HG03520 (cell line): Measurements from ENCODE around the gene ASCC2.
"Not testable (repeated sequence)": the region's sequence is repeated elsewhere in the genome, so short reads cannot be mapped to it uniquely, and the experiment has no call there.

ENCODE experiments used
- ATAC-seq: cut with Tn5 transposase; IDR thresholded peaks from one replicate; pipeline ENCODE4 v1.9.1; 2021; ENCODE audit warnings: mild to moderate bottlenecking, moderate library complexity; ENCODE audit not compliant: unreplicated experiment

Gene ASCC2

DNA sequence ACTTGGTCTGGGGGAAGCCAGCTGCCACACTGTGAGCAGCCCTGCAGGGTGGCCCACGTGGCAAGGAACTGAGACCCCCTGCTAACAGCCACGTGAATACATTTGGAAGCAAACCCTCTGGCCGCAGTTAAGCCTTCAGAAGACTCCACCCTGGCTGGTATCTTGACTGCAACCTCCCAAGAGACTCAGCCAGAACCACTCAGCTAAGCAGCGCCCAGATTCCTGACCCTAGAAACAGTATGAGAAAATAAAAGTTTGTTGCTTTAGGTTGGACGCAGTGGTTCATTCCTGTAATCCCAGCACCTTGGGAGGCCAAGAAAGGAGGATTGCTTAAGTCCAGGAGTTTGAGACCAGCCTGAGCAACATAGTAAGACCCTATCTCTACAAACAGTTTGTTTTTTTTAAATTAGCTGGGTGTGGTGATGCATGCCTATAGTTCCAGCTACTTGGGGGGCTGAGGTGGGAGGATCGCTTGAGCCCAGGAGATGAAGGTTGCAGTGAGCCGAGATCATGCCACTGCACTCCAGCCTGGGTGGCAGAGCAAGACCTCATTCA, 79.9 kb downstream of the ASCC2 start:
- no peak for ATAC-seq

DNA sequence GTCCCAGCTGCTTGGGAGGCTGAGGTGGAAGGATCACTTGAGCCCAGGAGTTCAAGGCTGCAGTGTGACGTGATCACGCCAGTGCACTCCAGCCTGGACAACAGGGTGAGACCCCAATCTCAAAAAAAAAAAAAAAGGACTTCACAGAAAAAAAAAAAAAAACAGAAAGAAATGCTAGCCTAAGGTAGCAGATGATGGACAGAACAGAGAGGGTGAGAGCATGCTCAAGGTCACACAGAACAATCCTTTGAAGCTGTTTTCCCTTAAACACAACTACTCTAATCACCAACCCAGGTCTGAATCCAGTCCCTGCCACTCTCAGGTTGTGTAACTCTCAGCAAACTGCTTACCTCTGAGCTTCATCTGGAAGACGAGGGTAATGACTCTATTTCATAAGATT, 81.0 kb downstream of the ASCC2 start:
- no peak for ATAC-seq

DNA sequence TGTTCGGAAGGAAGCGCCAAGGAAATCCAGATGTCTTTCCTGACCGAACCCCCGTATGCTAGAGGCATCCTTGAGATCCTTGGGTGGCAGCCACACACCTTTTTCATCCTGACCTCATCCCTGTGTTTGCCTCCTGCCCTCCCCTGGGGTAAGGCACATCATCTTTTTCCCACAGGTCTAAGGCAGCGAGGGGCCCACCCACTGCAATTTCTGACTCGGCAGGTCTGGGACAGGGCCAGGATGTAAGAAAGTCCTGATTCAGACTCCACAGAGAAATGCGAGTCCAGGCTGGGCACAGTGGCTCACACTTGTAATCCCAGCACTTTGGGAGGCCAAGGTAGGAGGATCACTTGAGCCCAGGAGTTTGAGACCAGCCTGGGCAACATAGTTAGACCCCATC, 81.7 kb downstream of the ASCC2 start:
- no peak for ATAC-seq

DNA sequence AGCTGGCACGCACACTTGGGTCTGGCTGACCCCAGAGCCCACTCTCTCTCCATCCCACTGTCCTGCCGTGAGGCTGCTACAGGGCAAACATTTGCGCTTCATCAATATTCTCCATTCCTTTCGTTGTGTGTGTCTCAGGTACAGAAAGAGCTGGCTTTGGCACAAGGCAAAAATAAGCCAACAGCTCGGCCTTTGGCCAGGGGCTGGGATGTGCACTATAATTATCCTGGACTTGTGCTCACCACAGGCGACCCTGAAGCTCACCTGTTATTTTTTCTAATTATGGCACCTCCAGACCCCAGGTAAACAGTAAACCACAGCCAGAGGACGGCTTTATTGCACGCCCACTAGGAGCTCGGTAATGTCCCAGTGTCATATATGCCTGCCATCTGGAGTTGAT, 82.2 kb downstream of the ASCC2 start:
- no peak for ATAC-seq

GRCh38 chr22:29754658-29755395, 83.2 kb downstream of the ASCC2 start:
- not testable (repeated sequence) for ATAC-seq

- no peak for ATAC-seq
Observed at GRCh38 chr22:29753808-29754657, 84.0 kb downstream of the ASCC2 start.

GRCh38 chr22:29751669-29752068, 86.4 kb downstream of the ASCC2 start:
- ATAC-seq, result no peak

GRCh38 chr22:29750559-29751538, 87.2 kb downstream of the ASCC2 start:
- no peak for ATAC-seq

DNA sequence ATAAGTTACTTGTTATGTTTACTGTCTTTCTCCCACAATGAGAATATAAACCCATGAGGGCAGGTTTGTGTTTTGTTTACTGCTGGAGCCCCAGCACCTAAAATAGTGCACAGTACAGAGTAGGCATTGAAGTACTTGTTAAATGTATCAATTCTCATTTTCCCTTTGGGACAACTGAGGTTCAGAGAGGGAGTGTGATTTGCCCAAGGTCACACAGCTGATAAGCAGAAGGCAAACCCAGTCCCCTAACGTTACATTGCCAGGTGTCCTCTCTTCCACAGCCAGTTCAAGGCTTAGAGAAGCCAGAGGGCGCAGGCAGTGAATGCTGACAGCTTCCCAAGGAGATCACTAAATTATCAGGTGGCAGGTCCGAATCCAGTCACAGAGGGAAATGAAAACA, 88.0 kb downstream of the ASCC2 start:
- ATAC-seq, result no peak

DNA sequence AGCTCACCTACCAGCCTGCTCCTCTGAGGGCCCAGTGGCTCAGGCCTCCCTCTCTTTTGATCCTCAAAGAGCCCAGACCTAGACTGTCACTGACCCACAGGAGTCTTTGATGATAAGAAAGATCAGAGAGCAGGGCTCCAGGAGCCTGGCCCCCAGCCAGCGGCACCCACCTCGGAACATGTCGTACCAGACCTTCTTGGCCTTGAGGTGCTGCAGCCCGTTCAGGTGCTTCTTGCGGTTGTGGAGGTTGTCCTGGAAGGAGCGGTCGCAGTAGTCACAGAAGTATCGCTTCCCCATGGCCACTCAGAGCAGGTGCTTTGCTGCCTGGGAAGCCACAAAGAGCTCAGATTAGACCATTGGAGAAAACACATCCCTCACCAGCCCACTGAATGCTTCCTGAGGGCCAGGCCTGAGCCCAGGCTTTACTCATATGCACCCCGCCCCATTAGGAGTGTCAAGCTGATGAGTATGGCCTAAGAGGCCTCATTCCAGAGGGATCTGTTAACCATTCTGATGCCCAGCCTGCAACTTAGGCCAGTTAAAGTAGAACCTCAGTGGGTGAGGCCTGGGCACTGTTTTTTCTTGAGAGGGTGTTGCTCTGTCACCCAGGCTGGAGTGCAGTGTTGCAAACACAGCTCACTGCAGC, 89.7 kb downstream of the ASCC2 start:
- ATAC-seq, result no peak

- ATAC-seq, result no peak
Observed at GRCh38 chr22:29747832-29748231, 90.2 kb downstream of the ASCC2 start.

DNA sequence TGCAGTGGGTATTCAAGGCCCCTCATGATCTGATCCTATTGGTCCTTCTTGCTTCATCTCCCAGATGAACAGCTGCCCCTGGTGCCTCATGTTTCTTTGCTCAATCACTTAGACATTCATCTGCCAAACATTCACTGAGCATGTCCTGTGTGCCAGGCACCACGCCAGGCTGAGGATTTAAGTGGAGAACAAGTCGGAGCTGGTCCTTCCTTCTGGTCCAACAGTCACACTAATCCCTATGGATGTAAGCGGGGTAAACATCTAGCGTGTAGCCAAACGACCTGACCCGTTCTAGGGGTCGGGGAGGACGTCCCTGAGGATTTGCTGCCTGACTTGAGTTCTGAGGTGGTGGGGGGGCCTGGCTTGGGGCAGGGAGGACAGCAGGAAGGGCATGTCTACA, 93.2 kb downstream of the ASCC2 start:
- ATAC-seq, result no peak

- no peak for ATAC-seq
Observed at GRCh38 chr22:29742326-29742725, 95.7 kb downstream of the ASCC2 start.

GRCh38 chr22:29741926-29742325, 96.1 kb downstream of the ASCC2 start:
- ATAC-seq, result no peak

DNA sequence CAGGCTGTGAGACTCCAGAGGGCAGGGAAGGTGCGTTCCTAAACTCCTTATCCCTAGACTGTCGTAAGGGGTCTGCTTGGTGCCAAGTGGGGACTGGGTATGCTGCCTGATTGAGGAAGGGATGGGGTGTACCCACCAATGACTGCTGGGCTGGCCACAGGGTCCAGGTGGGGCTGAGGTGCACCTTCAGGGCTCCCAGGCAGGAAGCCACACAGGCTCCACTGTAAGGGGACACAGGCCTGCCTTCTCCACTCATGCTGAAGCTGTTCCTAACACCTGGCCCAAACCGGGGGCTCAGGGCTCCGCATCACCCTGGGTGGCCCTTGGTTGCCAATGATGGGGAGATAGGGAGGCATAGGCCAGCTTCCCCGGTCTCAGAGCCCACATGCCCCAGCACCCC, 97.9 kb downstream of the ASCC2 start:
- ATAC-seq, result no peak

- ATAC-seq, result no peak
Observed at GRCh38 chr22:29739346-29739875, 98.7 kb downstream of the ASCC2 start.
